GM18867 (cell line): ENCODE data around the gene SDR39U1.

ENCODE experiments used
- ATAC-seq: cut with Tn5 transposase; IDR thresholded peaks from one replicate; pipeline ENCODE4 v1.9.1; 2021; ENCODE audit warnings: mild to moderate bottlenecking, moderate library complexity; ENCODE audit not compliant: unreplicated experiment

The SDR39U1 gene

DNA sequence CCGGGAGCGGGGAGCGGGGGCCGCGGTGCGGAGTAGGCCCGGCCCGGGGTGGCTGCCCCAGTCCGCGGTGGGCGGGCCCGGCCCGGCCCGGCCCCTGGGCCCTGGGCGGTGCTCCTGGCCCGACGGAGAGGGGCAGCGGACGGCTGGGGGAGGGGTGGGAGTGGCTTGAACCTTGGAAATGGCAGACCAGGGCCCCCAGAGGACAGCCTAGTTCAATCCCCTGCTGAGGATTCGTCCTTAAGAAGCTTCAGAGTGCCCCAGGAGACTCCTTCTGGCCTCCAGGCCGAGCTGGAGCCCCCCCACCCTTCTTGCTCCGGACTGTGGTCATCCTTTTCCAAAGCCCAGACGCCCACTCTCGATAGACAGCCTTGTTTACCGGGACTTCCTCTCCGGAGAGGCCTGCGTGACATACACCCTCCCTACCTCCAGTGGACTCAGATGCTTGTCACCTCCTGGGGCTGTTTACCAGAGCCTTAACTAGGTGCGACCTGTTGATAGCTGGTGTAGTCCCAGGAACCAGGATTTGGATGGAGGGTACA is 12.4 kb downstream of the SDR39U1 start:
- peak; percentile 62 for ATAC-seq

DNA sequence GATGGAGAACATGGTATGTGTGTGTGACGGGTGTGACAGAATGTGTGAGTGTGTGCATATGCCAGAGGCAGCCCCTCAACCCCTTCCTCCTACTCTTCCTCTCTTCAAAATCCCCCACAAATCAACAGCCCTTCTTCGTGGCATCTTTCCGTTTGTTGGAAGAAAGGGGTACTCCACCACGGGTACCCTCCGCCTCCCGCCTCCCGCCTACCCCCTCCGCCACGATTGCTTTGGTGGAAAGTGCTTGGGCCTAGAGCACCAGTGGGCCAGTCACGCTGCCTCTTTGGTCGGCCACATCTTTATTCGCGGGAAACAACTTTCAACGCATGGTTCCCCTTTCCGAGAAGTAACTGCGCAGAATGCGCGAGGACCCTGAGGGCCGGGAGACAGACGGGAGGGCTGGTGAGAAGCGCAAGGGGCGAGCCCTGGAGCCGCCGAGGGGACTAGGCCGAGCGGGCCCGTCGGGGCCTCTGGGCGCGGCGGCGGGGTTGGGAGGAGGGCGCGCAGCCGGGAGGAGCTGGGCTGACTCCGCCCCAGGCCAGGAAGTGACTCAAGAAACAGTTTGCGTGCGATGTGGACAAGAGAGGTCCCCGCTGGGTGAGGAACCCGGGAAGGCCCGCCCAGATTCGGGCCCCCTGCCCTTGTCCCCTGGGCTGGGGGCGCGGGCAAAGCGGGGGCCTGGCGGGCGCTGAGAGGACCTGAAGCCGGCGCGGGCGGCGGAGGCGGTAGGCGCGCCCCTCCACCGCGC is 13.0 kb downstream of the SDR39U1 start, which contains the start of the genes CBLN3 and KHNYN:
Gene CBLN3 (minus strand): TSS at position 274 of the 748 bp plus-strand sequence. CDS start 614 bp downstream, outside the sequence.
Gene KHNYN (plus strand): TSS at position 560 of the 748 bp plus-strand sequence. CDS start 777 bp downstream, outside the sequence.
- ATAC-seq = peak; percentile 85

DNA sequence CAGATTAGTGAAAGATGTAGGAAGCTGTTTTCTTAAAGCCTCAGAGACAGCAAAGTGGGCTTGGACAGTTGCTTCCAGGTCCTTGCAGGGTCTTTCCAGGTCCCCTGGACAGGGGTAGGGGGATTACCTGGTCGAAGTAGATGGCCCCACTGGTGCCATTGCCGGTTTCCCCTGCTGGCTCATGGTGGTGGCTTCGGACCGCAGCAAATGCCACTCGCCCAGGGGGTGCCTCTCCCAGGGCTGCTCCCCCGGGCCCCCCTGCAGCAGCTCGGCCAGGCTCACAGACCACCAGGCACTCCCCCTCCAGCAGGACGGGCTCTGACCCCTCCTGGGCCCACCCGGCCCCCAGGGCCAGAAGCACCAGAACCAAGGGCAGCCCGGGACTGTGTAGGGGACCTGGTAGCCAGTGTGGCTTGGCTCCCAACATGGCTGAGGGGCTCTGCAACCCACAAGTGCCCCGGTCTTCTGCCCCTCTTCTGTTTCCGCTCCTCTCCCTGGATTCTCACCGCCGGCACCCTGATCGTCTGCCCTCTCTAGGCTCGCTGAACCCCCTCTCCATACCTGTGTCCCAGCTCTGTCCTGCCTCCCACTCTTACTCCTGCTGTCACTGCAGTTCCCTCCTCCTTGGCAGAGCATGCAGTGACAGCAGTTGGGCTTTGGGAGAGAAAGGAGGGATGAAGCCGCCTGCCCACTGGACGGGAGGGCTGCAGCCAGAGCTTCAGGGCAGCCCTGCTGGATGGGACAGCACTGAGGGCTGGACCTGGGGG is 13.8 kb downstream of the SDR39U1 start:
- ATAC-seq = no peak

DNA sequence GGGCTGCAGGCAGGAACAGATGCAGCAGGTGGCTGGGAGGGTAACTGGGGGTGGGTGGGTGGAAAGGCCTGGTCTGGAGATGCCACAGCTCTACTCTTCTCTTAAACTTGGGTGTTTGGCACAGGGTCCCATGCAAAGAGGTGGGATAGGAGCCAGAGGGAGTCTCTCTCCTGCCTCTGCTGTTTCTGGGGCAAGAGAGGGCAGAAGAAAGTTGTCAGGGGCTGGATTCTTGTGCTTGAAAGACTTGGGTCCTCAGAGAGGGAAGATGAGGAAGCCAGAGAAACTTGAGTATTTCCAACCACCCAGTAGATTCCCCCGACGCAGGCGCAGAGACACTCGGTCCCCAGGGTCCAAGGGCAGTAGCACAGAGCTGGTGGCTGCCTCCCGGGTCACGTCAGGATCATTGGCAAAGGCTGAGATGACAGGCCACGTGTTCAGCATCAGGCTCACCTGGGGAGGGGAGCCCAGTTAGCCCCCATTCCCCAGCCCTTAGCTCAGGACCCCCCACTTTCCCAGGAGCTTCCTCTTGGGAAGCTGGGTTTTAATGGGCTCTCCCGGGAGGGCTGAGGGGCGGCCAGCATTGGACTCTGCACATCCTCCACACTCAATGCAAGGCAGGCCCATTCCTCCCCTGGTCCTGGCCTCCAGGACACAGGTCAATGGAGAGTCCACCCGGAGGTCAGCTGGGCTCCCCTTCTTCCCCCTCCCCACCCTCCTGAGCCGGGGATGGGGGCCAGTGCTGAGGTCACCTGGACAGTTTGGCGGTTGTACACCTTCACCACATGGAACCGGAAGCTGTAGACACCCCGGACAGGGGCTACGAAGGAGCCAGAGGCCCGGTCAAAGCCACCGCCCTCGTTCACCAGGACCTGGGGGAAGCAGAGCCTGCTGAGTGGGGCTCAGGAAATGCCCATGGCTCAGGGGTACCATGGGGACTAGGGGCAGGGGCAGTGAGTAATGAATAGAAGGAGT is 14.8 kb downstream of the SDR39U1 start:
- ATAC-seq = no peak

DNA sequence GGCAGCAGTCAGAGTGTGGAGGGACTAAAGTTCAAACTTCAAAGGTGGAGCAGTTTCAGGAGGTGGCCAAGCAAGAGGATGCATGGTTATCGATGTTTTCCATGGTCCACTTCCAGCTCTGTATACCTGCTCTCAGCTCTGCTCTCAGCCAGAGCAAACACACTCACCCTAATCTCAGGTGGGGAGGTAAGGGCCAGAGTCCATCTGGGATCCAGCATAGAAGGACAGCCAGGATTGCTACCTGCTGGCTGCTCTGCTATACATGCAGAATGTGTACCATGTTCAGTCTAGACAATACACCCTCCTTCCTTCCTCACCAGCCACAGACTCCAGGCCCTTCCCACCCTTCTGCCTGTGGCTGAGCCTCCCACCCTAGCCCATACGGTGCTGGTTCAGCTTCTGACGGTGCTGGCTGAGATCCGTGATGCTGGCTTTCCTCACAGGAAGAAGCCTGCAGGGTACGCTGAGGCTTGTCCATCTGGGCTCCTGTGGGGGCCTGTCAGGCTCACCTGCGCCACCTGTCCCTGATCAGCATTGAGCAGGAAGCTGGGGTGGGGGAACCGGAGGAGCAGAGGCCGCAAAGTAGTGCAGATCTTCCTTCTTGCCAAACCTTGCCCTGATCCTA is 15.6 kb downstream of the SDR39U1 start:
- ATAC-seq = no peak

DNA sequence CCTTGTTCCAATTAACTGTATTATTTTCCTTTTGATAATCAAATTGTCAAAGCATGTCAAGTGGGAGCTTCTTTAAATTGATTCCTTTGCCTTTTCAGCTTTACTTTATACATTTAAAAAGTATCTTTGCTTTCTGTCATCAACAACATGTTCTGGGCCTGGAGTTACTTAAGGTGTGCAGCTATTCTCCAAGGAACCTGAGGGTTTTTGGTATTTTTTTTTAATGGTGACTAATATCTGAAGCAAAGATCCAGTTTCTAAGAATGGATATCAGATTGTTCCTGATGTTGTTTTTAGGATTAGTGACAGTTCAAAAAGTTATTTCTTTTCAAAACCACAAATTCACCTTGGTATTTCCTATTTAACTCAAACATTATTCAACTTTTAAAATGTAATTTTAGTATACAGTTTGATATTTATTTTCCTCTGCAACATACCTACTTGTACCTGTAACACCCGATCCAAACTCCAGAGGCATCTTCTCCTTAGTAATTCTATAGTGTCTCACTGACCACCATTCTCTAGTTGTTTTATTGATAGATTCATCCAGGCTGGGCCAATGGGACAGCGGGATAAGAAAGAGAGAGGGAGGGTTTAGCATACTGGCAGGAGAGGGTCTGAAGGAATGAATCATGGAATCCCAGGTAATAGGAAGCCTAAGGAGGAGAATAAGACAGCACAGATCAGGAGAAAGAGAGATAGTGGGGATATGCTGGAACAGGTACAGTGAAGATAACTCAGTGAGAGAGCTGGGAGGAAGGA is 16.2 kb downstream of the SDR39U1 start:
- ATAC-seq = no peak

DNA sequence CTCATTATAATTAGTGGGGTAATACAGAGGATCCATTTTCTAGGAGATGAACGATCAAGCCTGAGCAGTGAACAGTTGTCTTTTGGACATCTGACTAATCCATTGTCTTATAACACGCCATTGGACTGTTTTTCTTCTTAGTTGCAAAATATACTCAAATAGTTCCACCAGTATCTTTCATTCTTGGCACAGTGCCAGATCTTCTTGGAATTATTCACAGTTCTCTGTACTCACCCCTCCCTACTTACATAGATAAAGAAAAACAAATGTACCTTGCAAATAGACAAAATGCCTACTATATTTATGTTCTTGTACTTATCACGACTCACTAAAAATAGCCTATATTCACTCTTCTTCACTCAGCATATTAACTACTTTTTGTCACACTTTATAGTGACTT is 16.9 kb downstream of the SDR39U1 start:
- ATAC-seq = no peak

DNA sequence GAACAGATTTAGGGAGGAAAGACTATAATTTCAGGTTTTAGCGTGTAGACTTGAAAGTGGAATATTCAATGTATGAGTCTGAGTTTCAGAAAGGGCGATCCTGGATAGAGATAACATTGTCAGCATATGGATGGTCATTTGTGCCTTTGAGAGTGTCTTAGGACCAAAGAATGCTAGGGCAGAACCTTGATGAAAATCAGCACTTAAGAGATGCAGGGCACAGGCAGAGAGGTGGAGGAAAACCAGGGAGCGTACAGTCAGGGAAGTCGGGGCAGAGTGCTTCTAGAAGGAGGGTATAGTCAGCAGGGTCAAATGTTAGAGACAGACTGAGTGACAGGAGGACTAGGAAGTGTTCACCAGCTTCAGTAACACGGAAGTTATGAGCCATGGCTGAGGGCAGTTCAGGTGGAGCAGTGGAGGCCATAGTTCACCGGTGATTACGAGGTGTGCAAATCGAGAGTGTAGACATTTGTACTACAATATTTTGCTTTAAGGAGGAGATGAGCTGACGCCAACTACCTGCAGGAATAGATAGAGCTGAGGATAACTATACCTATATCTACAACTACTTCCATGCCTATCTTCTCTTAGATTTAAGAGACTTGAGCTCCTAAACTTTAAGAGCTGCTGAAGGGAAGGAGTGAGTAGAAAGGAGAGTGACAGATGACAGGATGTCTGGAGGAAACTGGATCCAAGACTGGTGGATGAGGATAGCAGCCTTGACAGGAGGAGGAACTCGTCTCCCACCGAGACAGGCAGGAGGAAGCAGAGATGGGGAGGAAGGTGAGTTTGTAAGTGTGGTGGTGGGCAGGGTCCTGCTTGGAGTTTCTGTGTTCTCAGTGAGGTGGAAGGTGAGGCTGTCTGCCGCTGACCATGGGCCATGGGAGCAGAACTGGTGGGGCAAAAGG is 19.6 kb downstream of the SDR39U1 start:
- no peak for ATAC-seq

DNA sequence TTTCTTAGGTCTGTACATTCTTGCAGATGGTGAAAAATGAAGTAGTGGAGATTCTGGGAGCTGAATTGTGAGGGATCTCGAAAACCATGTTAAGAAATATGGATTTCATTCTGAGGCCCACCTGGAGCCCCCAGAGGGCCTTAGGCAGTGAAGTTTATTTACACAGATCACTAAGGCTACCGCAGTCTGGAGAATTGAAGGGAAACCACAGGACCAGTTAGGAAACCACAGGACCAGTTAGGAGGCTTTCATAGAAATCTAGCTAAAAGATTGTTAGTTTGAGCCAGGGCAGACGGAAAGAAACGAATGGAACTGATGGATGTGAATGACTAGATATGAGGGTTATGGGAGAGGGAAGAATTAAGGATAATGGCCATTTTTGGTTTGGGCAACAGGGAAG is 20.3 kb downstream of the SDR39U1 start:
- no peak for ATAC-seq

DNA sequence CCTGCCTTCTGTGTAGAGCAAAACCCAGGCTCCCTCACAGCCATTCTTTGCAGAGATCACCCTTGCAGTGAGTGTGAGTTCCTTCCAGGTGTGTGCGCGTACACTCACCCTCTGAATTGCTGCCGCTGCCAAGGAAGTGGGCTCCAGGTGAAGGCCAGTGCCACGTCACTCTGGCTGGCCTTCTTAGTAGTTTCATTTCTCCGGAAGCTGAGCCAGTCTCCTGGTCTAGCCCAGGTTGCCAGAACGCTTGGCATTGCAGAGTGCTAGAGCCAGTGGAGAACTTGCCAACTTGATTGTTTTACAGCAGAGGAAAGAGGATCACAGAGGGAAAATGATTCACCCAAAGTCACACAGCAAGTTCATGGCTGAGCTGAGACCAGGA is 24.1 kb downstream of the SDR39U1 start:
- ATAC-seq = no peak

DNA sequence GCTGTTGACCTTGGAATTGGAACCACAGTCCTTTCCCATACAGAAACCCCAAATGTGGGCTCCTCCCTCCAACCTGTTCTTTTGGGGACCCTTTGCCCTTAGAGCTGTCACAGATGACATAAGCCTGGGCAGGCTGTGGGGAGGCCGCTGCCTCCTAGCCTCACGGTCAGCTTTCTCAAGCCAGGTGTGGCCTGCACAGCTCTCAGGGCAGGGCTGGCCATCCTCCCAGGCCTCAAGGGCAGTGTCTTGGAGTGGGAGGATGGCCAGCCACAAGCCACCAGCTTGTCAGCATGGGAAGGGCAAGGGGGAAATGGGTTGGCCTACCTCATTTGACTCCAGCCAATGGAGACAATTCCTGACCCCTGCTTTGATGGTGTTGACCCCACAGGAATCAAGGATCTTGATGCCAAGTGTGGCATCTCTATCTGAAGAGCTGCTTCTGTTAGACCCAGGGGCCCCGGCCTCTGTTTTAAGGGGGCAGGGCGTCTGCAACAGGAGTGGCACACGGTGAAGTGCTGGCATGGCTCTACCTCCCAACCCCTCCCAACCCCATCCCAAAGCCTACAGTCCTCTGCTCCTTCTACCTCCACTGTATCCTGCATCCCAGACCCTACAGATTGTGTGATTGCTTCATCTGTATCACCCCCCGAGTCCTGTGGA is 24.6 kb downstream of the SDR39U1 start:
- ATAC-seq = no peak

DNA sequence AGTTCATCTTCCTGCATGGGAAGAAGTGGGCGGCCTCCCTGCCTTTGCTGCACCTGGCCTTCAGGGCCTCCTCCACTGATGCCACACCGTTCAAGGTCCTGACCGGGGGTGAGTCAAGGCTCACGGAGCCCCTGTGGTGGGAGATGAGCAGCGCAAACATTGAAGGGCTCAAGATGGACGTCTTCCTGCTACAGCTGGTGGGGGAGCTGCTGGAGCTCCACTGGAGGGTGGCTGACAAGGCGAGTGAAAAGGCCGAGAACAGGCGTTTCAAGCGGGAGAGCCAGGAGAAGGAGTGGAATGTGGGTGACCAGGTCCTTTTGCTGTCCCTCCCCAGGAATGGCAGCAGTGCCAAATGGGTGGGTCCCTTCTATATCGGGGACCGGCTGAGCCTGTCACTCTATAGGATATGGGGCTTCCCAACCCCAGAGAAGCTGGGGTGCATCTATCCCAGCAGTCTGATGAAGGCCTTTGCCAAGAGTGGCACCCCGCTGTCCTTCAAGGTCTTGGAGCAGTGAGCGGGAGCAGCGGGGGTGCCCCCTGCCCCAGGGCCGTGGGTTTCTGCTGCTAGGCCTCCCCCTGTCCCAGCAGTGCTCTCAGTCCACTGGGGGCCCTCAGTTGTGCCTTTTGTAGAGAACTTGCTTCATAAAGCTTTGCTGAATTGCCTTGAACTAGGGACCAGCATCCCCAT is 25.5 kb downstream of the SDR39U1 start:
- ATAC-seq = no peak

DNA sequence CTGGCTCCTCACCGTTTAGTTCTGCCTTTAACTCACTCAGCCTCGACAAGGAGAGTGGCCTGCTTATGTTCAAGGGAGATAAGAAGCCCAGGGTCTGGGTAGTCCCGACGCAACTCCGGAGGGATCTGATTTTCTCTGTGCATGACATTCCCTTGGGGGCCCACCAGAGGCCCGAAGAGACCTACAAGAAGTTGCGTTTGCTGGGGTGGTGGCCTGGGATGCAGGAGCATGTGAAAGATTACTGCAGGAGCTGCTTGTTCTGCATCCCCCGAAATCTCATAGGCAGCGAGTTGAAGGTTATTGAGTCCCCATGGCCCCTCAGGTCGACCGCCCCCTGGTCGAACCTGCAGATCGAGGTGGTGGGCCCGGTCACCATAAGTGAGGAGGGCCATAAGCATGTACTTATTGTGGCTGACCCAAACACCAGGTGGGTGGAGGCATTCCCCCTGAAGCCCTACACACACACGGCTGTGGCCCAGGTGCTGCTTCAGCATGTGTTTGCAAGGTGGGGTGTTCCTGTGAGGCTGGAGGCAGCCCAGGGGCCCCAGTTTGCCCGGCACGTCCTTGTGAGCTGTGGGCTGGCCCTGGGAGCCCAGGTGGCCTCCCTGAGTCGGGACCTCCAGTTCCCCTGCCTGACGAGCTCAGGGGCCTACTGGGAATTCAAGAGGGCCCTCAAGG is 26.2 kb downstream of the SDR39U1 start:
- no peak for ATAC-seq

DNA sequence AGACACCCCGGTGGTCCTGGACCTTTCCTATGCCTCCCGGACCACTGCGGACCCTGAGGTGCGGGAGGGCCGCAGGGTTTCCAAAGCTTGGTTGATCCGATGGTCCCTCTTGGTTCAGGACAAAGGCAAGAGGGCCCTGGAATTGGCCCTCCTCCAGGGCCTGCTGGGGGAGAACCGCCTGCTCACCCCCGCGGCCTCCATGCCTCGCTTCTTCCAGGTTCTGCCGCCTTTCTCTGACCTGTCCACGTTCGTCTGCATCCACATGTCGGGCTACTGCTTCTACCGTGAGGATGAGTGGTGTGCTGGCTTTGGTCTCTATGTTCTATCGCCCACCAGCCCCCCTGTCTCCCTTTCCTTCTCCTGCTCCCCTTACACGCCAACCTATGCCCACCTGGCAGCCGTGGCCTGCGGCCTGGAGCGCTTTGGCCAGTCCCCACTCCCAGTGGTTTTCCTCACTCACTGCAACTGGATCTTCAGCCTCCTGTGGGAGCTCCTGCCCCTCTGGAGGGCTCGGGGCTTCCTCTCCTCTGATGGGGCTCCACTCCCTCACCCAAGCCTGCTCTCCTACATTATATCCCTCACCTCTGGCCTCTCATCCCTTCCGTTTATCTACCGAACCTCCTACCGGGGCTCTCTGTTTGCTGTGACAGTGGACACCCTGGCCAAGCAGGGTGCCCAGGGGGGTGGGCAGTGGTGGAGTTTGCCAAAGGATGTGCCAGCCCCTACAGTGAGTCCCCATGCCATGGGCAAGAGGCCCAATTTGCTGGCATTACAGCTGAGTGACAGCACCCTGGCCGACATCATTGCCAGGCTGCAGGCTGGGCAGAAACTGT is 26.9 kb downstream of the SDR39U1 start:
- ATAC-seq = no peak

DNA sequence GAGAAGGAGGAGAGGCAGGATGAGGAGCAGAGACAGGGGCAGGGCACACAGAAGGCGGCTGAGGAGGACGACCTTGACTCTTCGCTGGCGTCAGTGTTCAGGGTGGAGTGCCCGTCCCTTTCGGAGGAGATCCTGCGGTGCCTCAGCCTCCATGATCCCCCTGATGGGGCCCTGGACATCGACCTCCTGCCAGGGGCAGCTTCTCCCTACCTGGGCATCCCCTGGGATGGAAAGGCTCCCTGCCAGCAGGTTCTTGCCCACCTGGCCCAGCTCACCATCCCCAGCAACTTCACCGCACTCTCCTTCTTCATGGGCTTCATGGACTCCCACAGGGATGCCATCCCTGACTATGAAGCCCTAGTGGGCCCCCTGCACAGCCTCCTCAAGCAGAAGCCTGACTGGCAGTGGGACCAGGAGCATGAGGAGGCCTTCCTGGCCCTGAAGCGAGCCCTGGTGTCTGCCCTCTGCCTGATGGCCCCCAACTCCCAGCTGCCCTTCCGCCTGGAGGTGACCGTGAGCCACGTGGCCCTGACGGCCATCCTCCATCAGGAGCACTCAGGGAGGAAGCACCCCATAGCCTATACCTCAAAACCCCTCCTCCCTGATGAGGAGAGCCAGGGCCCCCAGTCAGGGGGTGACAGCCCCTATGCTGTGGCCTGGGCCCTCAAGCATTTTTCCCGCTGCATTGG is 27.7 kb downstream of the SDR39U1 start:
- no peak for ATAC-seq
